Inflammatory macrophage treated with lipopolysaccharide for 4 hours (primary cell): ENCODE data around the gene ERC1.
"Not testable (repeated sequence)": the region's sequence is repeated elsewhere in the genome, so short reads cannot be mapped to it uniquely, and the experiment has no call there.

Experiments
- DNase-seq: peaks from one replicate; pipeline ENCODE4 v3.0.0-alpha.2; 2020

The ERC1 gene

GRCh38 chr12:1293901-1294300 is 302.9 kb downstream of the ERC1 start:
- DNase-seq, result no peak

GRCh38 chr12:1297206-1297605 is 306.2 kb downstream of the ERC1 start:
- no peak for DNase-seq

- DNase-seq, result no peak
Observed at GRCh38 chr12:1297639-1298175, 306.7 kb downstream of the ERC1 start.

GRCh38 chr12:1300460-1300859 is 309.4 kb downstream of the ERC1 start:
- no peak for DNase-seq

GRCh38 chr12:1302201-1302870 is 311.3 kb downstream of the ERC1 start:
- no peak for DNase-seq

- no peak for DNase-seq
Observed at GRCh38 chr12:1305063-1305434, 314.0 kb downstream of the ERC1 start.

- DNase-seq, result peak; percentile 55
Observed at GRCh38 chr12:1305791-1306500, 314.9 kb downstream of the ERC1 start.

- no peak for DNase-seq
Observed at GRCh38 chr12:1306817-1307216, 315.8 kb downstream of the ERC1 start.

GRCh38 chr12:1307796-1308195 is 316.8 kb downstream of the ERC1 start:
- DNase-seq, result no peak

- peak; percentile 56 for DNase-seq
Observed at GRCh38 chr12:1309613-1310012, 318.6 kb downstream of the ERC1 start.

GRCh38 chr12:1310653-1311052 is 319.6 kb downstream of the ERC1 start:
- no peak for DNase-seq

- DNase-seq, result no peak
Observed at GRCh38 chr12:1311145-1311544, 320.1 kb downstream of the ERC1 start.

GRCh38 chr12:1313906-1314305 is 322.9 kb downstream of the ERC1 start:
- DNase-seq, result peak; percentile 25

GRCh38 chr12:1314523-1314922 is 323.5 kb downstream of the ERC1 start:
- no peak for DNase-seq

GRCh38 chr12:1316991-1317390 is 326.0 kb downstream of the ERC1 start:
- DNase-seq, result not testable (repeated sequence)

GRCh38 chr12:1318327-1319031 is 327.5 kb downstream of the ERC1 start:
- no peak for DNase-seq

GRCh38 chr12:1319212-1319611 is 328.2 kb downstream of the ERC1 start:
- DNase-seq, result peak; percentile 59

- DNase-seq, result no peak
Observed at GRCh38 chr12:1320021-1320420, 329.0 kb downstream of the ERC1 start.

GRCh38 chr12:1322821-1323220 is 331.8 kb downstream of the ERC1 start:
- DNase-seq, result peak; percentile 83

- DNase-seq, result no peak
Observed at GRCh38 chr12:1324099-1324498, 333.1 kb downstream of the ERC1 start.

GRCh38 chr12:1324910-1325309 is 333.9 kb downstream of the ERC1 start:
- DNase-seq, result peak; percentile 64

GRCh38 chr12:1325666-1326065 is 334.6 kb downstream of the ERC1 start:
- DNase-seq, result no peak

GRCh38 chr12:1326258-1326657 is 335.2 kb downstream of the ERC1 start:
- no peak for DNase-seq

- peak; percentile 89 for DNase-seq
Observed at GRCh38 chr12:1328391-1328790, 337.4 kb downstream of the ERC1 start.
